HG02870 (cell line): ENCODE data around the gene CCSER1.
"Not testable (repeated sequence)": the region's sequence is repeated elsewhere in the genome, so short reads cannot be mapped to it uniquely, and the experiment has no call there.

Source experiments
- ATAC-seq: cut with Tn5 transposase; IDR thresholded peaks from one replicate; pipeline ENCODE4 v1.9.1; 2021; ENCODE audit warnings: mild to moderate bottlenecking, moderate library complexity; ENCODE audit not compliant: unreplicated experiment

The CCSER1 gene

DNA sequence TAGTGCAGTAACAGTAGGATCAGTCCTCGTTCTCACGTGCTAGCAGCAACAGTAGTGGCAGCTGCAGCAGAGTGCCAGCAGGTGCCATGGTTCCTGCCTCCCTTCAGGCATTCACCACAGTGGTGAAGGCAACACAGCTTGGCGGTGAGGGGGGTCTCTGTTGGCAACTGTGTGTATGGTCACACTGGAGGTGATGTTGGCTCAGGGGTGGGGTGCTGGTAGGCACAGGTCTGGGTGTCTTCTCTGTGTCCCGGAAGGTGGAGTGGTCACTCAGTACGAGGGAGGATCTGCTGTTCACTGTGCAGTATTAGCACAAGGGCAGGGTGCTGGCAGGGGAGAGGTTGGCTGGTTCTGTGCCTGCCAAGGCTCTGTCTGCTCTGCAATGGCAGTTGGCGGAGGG, 671.8 kb downstream of the CCSER1 start:
- no peak for ATAC-seq

DNA sequence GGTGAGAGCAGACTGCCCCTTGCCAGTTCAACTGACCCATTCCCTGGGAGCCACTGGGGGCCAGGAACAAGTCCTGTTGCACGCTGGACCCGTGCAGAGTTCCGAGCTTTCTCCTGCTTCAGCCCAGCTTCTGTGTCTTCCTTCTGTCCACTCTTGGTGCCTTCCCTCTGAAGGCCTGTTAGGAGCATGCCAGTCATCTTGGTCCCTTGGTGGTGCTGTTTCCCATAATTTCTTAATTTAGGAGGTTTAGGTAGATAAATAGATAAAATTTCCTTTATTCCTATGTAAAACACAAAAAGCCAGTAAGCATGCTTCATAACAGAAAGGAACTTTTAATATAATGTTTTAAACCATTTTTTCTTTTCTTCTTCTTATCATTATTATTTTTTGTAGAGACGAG, 672.7 kb downstream of the CCSER1 start:
- ATAC-seq: no peak

DNA sequence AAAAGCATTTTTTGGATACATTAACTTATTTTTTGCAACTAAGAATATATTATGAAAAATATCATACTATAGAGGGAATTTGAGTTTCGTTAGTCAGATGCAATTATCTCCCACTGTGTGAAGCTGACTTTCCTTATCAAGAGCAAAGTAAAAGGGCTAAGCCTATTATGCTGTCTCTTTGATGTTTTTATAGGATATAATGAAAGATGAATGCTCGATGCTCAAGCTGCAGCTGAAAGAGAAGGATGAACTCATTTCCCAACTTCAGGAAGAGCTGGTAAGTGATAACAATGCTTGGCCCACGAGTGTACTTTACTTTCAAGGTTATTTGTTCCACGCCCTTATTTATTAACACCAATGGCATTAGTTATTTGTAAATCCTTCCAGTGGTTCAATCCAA, 688.4 kb downstream of the CCSER1 start:
- ATAC-seq: no peak

DNA sequence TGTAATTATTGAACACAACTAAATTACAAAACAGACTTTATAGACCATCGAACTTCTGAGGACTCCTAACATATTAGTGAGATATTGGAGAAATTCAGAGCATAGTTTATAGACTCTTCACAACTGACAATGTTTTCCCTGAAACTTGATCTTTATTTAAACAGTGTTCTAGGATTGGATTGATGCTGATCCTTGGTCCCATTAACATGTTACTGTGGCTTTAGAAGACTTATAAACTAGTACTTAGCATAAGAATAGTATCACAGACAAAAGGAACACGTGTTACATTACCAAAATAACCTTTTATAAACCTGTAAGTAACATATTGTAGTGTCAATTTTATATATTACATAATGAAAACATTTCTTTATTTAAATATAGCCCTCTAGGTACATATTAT, 689.6 kb downstream of the CCSER1 start:
- ATAC-seq: no peak

DNA sequence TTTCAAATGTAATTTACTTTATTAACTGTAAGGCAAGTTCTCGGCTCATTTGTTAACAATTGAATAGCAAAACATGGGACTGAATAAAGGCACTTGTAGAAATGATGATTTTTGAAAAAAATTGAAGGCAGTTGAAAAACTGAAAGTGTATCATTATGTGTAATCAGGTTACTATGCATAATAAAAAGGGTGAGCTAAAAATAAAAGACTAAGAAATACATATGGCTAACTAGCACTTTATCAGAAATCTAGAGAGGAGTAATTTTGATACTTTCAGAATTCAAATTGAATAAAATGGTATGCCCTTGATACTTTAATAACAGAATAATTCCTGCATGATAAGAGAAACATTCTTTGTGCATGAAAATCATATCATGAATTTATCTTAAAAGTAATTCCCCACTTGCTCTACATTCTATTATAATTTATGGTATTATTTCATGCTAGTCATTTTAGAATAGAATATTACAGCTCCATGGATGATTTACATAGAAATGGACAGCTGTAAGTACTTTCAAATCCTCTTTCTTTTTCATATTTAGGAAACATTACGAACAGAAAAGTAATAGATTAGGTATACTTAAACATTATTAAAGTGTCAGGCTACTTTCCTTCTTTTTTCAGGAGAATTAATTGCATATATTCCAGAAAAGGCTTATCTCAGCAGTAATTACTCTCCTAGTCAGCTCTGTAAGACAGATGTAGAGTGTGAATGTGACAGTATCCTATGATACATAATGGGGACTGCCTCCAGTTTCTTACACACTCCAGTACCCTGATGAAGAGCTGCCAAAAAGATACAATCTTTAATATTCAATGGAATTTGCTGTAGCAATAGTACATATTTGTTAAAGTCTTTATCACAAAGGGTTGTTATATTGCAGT, 697.3 kb downstream of the CCSER1 start:
- peak; percentile 53 for ATAC-seq

DNA sequence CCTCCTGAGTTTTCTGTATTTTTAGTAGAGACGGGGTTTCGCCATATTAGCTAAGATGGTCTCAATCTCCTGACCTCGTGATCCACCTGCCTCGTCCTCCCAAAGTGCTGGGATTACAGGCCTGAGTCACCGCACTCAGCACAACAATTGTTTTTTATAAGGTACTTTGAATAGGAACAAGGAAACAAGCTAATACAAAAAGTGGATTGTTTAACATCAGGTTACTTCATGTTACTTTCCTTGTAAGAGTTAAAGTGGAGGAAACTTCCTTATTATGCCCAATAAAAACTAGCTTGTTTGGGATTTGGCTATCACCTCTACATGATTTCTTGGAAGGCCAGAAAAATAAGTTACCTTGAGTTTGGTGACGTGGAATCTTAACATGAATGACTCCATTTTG, 698.7 kb downstream of the CCSER1 start:
- ATAC-seq: no peak

DNA sequence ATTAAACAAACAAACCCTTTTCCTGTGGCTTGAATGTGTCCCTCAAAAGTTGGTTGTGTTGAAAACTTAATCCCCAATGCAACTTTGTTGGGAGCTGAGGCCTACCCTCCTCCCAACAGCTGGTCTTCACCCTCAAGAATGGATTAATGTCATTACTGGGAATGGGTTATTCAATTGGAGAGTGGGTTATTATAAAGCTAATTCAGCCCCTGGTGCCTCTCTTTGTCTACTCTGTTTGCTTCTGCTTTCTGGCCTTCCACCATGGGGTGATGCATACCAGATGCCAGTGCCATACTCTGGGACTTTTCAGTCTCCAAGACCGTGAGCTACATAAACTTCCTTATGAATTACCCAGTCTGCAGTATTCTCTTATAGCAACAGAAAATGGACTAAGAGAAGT, 706.5 kb downstream of the CCSER1 start:
- ATAC-seq: no peak

DNA sequence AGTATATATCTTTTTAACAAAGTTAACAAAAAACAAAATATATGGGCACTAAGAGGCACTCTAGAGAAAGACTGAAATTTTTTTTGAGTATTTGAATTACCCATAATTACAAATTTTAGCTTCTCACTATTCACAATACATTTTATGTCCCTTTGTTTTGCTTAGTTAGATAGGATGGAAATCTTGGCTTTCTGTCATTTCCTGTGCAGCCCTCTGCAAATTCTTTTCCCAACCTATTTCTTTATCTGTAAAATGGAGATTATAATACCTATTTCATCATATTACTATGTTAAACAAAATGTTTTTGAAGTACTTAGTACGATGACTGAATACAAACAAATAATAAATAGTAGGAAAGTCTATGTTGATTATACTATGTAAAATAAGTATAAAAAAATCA, 710.0 kb downstream of the CCSER1 start:
- ATAC-seq: no peak

DNA sequence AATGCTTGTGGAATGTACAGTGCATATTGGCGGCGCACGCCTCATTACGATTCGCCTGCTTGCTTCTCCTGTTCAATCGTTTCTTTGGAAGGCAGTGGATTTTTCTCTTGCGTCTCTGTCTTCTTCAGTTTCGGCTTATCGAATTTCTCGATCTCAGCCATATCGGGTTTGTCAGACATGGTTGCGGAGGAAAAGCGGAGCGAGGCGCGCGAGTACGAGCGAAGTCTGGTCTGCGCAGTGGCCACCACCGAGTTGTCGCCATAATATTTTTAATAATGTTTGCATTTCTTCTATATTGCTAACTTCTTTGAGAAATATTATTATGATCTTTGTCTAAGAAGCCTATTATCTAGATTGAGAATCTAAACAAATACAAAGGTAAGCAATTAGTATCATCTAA, 711.7 kb downstream of the CCSER1 start:
- not testable (repeated sequence) for ATAC-seq

DNA sequence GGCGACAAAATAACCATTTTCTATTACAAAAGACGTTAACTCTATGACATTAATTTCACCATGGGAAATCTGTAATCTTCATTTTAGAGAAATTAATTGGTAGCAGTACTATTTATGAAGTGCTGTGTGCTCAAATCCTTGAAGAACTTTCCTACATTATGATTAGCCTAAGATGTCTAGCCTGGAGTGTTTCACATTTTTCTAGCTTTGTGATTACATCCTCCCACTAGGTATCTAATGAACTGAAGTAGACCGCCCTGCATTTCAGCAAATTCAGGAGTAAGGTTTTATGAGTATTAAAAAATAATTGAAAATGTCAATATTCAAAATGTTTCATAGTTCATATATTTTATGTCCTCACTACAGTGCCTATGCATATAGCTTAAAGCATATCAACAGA, 713.1 kb downstream of the CCSER1 start:
- ATAC-seq: no peak

DNA sequence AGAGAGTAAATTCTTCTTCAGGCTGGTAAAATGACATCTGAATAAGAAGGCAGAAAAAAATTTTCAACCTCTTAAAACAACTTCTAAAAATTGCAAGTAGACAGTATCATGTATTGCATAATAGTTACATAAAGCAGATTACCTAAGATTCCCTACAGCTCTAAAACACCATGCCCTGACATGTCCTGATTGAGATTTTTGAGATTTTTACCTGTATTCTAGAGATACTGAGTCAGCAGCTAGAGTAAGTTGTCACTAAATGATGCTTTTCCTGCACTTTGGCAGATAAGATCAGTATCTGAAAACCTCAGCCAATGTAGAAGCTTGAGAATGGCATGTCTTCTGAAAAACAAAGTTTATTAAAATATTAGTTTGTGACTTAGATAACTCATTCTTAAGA, 713.6 kb downstream of the CCSER1 start:
- no peak for ATAC-seq

DNA sequence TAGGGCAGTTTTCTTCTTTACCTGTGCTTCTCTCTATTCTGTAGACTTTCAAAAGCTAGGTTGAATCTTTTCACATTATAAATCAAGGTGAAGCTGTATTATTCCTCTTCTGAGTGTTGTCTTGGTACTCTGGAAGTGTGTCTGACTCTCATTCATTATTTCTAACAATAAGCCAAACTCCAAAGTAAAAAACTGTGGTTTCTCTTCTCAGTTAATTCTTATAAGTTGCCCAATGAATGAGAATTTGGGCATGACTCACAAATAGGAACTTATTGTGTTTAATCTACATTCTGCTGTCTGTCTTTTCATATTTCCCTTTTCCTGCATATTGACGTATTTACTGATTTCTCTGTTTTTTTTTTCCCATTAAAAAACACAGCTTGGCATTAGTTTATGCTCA, 714.5 kb downstream of the CCSER1 start:
- no peak for ATAC-seq

DNA sequence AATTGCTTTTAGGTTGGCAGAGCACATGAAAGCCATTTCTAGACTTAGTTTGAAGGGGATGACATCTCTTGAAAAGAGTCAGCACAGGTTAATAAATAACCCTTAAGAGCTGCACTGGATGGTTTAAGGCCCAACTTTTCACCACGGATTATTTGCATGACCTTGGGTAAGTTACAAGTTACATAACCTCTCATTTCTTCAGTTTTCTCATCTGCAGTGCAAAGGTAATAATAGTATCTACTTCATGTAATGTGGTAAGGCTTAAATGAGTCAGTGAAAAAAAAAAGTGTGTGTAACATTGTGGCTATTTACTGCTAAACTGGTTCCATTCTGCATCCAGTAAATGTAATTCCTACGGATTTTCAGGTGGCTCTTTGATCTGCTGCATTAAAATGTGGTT, 715.8 kb downstream of the CCSER1 start:
- peak; percentile 95 for ATAC-seq

DNA sequence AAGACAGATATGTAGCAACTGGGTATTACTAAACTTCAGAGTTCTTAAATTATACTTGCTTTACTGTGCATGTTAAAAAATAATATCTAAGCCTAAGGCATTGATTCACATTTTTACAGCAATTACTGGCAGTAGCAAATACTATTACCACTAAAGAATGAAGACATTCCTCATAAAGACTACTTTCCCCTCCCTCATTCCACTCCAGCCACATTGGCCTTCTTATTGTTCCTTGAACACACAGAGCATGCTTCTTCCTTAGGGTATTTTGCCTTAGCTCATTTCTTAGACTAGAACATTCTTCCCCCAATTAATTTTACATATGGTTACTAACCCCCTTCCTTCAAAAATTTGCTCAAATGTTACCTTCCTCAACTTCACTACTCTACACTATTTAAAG, 717.0 kb downstream of the CCSER1 start:
- ATAC-seq: no peak

DNA sequence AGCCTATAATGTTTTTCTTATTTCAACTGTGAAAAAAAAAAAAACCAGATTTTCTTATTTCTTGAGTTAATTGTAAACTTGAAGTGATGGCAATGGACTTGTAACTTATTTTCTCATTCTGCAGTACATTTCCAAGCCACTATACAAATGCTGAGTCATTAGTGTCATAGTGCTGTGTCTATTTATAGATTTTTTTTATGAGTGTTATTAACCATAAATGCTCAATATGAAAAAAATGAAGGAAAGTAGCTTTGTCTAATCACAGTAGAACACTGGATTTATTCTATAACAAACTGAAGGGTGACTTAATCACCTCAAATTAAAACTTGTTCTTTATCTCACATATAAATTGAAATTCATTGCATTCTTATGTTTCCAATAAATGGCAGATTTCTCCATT, 718.6 kb downstream of the CCSER1 start:
- peak; percentile 24 for ATAC-seq

DNA sequence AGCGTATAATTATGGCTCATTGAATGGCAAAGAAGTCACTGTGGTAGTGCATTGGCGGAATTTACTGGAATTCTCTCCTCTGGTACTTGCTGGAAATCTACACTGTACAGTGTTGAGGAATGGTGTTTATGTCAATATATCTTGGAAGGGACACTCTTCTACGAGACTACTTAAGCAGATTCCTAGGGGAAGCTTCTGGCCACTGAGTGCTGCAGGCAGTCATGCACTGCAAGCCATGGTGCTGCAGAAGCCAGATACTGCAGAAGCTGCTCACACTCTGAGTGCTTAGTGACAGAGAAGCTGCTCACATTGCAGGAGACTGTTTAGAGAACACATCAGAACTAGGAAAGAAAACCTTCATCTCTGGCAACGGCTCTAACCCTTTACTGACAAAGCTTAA, 725.0 kb downstream of the CCSER1 start:
- ATAC-seq: no peak

DNA sequence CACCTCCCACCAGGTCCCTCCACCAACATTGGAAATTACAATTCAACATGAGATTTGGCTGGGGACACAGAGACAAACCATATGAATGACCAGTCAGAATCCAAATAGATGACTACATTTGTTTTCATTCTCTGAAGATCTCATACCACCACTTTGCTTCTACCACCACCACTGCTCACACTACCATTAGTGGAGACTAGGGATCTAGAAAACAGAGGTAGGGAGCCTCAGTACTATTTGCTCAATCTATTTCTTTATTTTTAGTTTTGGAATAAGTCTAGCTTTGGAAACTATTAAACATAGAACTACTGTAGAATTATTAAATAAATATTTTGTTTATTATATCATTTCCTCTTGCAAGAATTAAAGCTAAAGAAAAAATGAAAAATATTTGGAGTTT, 727.9 kb downstream of the CCSER1 start:
- ATAC-seq: no peak

DNA sequence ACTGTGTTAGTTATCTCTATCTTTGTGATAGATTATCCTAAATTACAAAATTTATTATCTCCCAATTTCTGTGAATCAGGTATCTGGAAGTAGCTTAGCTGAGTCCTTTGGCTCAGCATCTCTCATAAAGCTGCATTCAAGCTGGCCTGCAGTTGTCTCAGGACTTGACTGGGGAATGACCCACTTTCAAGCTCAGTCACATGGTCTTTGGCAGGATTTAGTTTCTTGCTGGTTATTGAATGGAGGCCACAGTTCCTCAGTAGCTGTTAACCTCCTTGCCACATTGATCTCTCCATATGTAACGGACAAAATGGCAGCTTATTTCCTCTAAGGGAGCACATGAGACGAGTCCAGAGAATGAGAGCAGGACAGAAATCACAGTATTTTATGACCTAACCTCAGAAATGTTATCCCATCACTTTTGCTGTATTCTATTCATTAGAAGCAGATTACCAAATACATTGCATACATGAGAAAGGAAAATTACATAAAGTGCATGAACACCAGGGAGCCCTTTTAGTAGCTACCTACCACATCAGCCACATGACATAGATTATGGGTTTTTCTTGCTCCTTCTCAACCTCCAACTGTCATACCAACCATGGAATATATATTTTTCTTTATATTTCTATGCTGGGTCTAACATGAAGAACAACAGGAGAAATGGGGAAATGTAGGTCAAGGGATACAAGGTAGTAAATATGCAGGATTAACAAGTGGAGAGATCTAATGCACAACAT, 730.1 kb downstream of the CCSER1 start:
- ATAC-seq: no peak

DNA sequence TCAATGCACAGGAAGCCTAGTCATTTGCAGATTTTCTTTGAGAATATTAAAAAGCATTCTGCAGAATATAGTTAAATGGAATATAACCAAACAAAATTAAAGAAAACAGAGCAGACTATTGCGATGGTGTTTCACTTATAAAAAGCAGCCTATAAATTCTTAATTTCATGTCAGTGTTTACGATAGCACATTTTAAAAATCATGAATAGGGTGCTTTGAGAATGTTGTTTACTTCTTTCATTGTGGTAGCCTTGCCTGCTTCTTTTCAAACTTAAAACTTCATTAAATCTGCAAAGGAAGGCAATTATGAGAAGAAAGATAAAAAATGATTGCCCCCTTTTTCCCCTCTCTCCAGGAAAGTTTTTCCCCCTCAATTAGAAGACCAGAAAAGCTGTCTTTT, 748.6 kb downstream of the CCSER1 start:
- ATAC-seq: no peak

DNA sequence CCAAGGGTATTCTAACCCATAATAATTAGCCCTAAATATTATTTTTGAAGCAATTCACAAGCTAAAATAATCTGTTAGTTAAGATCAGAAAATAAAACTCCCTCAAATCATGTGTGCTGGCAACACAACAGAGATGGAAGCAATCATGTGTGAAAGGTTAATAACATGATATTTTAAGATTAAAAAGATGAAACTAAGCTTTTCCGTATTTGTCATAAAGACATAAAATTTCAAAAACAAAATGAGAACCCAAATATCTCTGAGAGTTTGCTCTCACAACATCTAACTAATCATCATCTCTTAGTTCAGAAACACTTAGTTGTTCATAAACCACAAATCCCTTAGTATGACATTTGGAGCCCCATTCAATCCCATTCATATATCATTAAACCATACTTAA, 749.1 kb downstream of the CCSER1 start:
- no peak for ATAC-seq

DNA sequence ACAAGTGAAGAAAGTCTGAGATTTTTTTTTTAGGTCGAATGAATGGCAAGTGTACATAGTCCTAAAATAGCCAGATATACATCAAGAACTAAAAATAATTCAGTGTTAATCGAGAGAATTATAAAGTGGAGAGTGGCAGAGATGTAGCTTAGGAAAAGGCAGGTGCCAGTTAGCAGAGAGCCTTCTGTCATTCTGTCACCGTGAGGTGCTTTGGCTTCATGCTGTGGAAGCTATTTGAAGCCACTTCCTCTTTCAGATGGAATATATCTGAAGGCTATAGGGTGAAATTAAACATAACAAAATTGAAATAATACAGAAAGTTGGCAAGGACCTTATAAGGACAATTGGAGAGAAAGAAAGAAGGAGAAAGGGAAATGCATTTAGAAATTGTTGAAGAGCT, 756.3 kb downstream of the CCSER1 start:
- peak; percentile 81 for ATAC-seq

DNA sequence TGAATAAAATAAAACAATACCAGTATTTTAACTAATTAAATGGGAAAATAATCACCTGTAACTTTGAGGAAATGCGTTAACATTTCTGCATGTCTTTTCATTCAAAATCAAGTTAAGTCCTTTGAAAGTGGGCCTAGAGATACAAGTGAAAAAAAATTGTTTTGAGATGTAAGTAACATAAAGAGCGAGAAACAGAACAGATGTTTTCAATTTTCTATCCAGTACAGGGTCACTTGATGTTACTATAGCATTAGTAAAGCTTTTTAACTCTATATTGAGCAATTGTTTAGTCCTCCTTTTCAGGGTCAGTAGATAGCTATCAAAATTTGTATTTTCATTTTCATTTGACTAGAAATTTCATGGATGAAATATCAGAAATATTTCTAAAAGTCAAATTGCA, 761.4 kb downstream of the CCSER1 start:
- ATAC-seq: no peak
